HG02763 (cell line): Measurements from ENCODE around the gene UPK3BL1.
"Not testable (repeated sequence)": the region's sequence is repeated elsewhere in the genome, so short reads cannot be mapped to it uniquely, and the experiment has no call there.

Source experiments
- ATAC-seq: cut with Tn5 transposase; IDR thresholded peaks from one replicate; pipeline ENCODE4 v1.9.1; 2021; ENCODE audit warnings: mild to moderate bottlenecking, moderate library complexity; ENCODE audit not compliant: unreplicated experiment

UPK3BL1 gene

GRCh38 chr7:102630622-102631021, 12.0 kb downstream of the UPK3BL1 start:
- ATAC-seq: not testable (repeated sequence)

- not testable (repeated sequence) for ATAC-seq
Measured at GRCh38 chr7:102627271-102627904, 15.2 kb downstream of the UPK3BL1 start.

GRCh38 chr7:102618122-102618521, 24.5 kb downstream of the UPK3BL1 start:
- ATAC-seq: not testable (repeated sequence)

- ATAC-seq: peak; percentile 75
Measured at GRCh38 chr7:102616507-102617125, 26.0 kb downstream of the UPK3BL1 start, which contains the start of gene RASA4. Gene RASA4, minus strand, starts transcription at chr7:102616756. Its CDS starts 67 bp downstream, at chr7:102616689.

GRCh38 chr7:102615930-102616329, 26.7 kb downstream of the UPK3BL1 start:
- ATAC-seq: not testable (repeated sequence)

- not testable (repeated sequence) for ATAC-seq
Measured at GRCh38 chr7:102614873-102615272, 27.7 kb downstream of the UPK3BL1 start.

GRCh38 chr7:102614346-102614697, 28.3 kb downstream of the UPK3BL1 start:
- ATAC-seq: peak; percentile 20

- ATAC-seq: peak; percentile 58
Measured at GRCh38 chr7:102613575-102614345, 28.8 kb downstream of the UPK3BL1 start.

- ATAC-seq: not testable (repeated sequence)
Measured at GRCh38 chr7:102611675-102612325, 30.8 kb downstream of the UPK3BL1 start.

GRCh38 chr7:102611013-102611674, 31.4 kb downstream of the UPK3BL1 start:
- peak; percentile 31 for ATAC-seq

- not testable (repeated sequence) for ATAC-seq
Measured at GRCh38 chr7:102610441-102610840, 32.1 kb downstream of the UPK3BL1 start.

GRCh38 chr7:102609734-102610133, 32.9 kb downstream of the UPK3BL1 start:
- not testable (repeated sequence) for ATAC-seq

GRCh38 chr7:102606848-102607247, 35.7 kb downstream of the UPK3BL1 start:
- not testable (repeated sequence) for ATAC-seq

GRCh38 chr7:102604431-102605145, 38.0 kb downstream of the UPK3BL1 start:
- ATAC-seq: not testable (repeated sequence)

- not testable (repeated sequence) for ATAC-seq
Measured at GRCh38 chr7:102602317-102602716, 40.3 kb downstream of the UPK3BL1 start.

GRCh38 chr7:102599699-102600098, 42.9 kb downstream of the UPK3BL1 start:
- ATAC-seq: not testable (repeated sequence)

- ATAC-seq: not testable (repeated sequence)
Measured at GRCh38 chr7:102596036-102596435, 46.6 kb downstream of the UPK3BL1 start.

- ATAC-seq: peak; percentile 57
Measured at GRCh38 chr7:102593637-102594334, 48.8 kb downstream of the UPK3BL1 start.

GRCh38 chr7:102592477-102593019, 50.0 kb downstream of the UPK3BL1 start:
- ATAC-seq: peak; percentile 39
